Head of caudate nucleus (tissue), 42 donors: Measurements from ENCODE around the gene FBXL17.
A peak's percentile ranks its signal among the peaks of the same experiment; 100 is the strongest.

Source experiments
- DNase-seq, 42 donors: peaks; one replicate each; pipeline versions ENCODE4 v3.0.0 to v3.0.0-alpha.2; 2020 to 2021; ENCODE audit warnings: mixed read lengths in 7 of 42
- intact Hi-C: fragments of 100-400 bp; cut with DNase I; formaldehyde crosslinking; loops from one replicate; pipeline ENCODE4 v1.15.0; 2022

FBXL17 gene

GRCh38 chr5:108263338-108263737 lies 118.6 kb downstream of the FBXL17 start:
- DNase-seq: no peak
- intact Hi-C loops: no loop called here

DNA sequence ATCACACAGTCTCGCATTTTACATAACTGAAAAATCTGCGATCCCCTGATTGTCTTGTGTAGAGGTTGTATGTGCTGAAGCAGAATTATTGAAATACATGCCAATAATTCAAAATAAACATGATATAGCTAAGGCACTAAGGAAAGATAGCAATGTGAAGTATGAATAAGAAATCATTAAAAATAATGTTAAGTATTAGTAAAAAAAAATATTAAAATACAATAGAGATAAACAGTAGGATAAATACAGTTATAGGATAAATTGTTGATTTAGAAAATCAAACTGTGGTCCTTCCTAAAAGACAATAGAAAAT lies 121.1 kb downstream of the FBXL17 start:
- intact Hi-C loops: no loop called here
- DNase-seq: no peak

- intact Hi-C loops: no loop called here
- DNase-seq: peak; percentile 37 to 91 (median 76)
Measured at GRCh38 chr5:108260117-108260857, 121.6 kb downstream of the FBXL17 start.

DNA sequence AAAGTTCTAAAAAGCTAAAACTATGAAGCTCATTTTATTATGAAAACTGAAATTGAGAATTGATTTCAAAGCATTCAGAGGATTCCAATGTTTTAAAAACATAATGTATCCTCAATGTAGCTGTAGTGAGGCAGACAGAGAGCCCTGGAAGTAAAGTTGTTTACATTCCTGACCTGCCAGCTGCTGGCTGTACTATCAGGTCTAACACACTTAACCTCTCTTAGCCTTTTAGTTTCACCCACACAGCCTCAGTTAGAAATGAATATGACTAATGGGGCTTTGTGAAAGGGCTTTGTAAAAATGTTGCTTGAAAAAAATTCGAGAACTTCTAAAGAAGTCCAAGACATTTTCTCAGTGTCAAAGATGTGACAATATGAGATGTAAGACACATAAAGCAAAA lies 122.6 kb downstream of the FBXL17 start:
- DNase-seq: no peak
- intact Hi-C loops: no loop called here

GRCh38 chr5:108257996-108258395 lies 123.9 kb downstream of the FBXL17 start:
- no peak for DNase-seq
- intact Hi-C loops: no loop called here

DNA sequence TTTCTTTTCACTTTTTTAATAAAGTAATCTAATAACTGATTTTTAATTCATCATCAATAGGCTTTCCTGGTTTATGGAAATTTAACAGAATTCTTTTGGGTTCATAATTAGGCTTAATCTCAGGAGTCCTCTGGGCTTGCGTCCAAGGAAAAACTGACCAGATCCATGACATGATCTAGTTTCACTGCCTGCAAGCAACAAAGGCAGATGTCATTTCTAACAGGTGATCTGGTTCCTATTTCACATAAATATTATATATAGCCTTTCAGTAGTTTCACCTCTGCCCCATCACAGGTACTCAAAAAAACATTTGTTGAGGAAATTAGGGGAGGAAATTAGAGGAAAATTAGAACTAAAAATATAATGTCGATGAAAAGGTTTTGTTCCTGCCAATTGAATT lies 126.4 kb downstream of the FBXL17 start:
- intact Hi-C loops: no loop called here

DNA sequence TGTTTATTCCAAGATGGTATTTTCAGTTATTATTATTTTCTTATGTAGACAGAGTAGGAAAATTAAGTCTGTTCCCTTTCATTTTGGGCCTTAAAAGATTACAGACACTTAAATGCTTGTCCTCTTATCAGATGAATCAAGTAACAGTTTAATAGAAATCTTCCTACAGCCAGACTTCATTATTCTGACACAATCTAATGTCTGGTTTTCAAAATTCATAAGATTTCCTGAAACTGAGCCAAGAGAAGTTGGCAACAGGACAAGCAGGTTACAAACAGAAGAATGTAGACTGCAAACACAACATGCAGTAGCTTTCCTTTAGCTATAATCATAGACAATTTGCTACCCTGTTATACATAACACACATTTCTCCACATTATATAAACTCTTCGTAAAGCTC lies 130.5 kb downstream of the FBXL17 start:
- intact Hi-C loops: no loop called here
- DNase-seq: no peak

More for the DNA sequence above, 126.4 kb downstream of the FBXL17 start:
- DNase-seq: no peak

DNA sequence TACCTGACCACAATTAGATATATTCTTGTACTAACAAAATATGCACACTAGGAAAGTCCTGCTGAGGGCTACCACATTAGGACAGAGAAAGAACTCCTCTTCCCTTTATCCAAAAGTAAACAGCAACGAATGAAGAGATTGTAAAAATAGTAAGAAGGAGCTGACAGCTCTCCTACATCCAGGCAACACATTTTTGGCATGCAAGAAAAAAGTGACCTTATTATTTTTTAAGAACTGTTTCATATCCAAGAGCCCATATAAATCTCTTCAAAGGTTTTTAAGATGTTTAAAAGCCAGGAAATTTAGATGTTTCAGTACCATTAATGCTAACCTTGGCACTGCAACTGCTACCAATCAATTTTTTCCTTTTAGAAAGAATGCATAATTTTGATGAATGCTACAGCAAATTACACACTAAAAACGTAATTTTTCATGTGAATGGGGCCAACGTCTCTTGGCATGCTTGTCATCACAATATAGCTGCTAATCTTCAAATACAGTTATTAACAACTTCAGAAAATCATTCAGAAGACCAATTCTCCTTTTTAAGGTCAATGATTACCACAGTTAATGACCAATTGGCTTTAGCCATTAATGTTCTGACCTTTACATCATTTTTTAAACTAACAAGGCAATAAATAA lies 132.0 kb downstream of the FBXL17 start:
- intact Hi-C loops: no loop called here
- DNase-seq: no peak

- no peak for DNase-seq
- intact Hi-C loops: no loop called here
Measured at GRCh38 chr5:108249095-108249784, 132.7 kb downstream of the FBXL17 start.

DNA sequence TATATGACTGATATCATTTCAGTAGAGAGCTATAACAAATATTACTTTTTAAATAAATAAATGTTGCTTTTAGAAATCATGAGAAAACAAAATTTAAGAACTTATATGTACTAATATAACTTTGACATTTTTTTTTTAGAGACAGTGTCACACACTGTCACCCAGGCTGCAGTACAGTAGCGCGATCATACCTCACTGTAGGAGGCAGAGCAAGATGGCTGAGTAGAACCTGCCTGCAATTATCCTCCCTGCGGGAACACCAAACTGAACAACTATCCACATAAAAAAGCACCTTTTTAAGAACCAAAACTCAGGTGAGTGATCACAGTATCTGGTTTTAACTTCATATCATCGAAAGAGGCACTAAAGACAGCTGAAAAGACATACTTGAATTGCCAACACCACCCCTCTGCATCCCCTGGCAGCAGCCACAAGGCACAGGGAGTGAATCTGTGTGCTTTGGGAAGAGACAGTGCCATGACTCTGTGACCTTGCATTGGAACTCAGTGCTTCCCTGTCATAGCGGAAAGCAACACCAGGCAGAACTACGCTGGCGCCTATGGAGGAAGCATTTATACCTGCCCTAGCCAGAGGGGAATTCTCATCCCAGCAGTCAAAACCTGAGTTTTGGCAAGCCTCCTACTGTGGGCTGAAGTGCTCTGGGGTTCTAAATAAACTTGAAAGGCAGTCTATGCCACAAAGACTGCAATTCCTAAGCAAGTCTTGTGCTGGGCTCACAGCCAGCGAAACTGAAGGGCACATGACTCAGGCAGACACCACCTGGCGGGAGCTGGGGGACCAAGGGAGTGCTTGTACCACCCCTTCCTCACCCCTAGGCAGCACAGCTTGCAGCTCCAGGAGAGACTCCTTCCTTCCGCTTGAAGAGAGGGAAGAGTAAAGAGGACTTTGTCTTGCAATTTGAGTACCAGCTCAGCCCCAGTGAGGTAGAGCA lies 142.7 kb downstream of the FBXL17 start:
- intact Hi-C loops: no loop called here
- peak in 17 of 42 donors; percentile 11 to 63 (median 27) for DNase-seq

DNA sequence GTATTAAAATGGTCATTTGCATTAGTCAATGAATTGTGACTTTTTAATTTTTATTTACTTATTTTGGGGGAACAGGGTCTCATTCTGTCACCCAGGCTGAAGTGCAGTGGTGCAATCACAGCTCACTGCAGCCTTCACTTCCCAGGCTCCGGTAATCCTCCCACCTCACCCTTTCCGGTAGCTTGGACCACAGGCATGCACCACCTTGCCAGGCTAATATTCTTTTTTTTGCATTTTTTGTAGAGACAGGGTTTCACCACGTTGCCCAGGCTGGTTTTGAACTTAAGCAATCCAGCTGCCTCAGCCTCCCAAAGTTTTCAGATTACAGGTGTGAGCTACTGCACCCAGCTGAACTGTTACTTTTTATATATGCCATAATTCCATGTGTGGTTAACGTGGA lies 143.4 kb downstream of the FBXL17 start:
- intact Hi-C loops: no loop called here
- no peak for DNase-seq

- intact Hi-C loops: no loop called here
- DNase-seq: no peak
Measured at GRCh38 chr5:108233617-108234155, 148.2 kb downstream of the FBXL17 start.

DNA sequence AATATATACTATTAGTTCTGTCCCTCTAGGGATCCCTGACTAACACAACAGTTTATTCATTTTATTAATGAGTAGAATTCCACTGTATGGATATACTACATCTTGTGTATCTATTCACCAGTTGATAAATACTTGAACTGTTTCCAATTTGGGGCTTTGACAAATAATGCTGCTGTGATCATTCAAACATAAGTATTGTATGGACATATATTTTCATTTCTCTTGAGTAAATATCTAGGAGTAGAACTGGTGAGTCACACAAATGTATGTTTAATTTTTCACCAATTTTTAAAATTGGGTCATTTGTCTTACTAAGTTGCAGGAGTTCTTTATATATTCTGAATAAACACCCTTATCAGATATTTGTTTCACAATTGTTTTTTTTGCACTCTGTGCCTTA lies 149.1 kb downstream of the FBXL17 start:
- intact Hi-C loops: no loop called here
- DNase-seq: no peak

- intact Hi-C loops: no loop called here
- no peak for DNase-seq
Measured at GRCh38 chr5:108222011-108222410, 159.9 kb downstream of the FBXL17 start.

DNA sequence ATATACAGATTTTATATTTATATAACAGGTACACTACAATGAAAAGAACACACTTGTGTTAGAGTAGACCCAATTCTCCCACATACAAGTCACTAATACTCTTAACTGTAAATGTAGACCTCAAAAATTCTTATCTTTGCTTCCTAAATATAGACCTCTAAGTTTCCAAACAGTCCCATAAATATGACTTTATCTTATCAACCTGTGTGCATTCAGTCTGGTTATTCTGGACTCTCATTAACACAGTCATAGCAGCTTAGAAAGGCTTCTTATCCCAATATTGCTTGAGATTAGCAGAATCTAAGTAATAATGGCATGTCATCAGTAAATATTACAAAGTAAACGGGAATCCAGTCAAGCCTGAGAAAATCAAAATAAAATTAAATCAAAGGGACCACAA lies 161.1 kb downstream of the FBXL17 start:
- intact Hi-C loops: no loop called here
- DNase-seq: no peak

GRCh38 chr5:108216890-108217289 lies 165.0 kb downstream of the FBXL17 start:
- no peak for DNase-seq
- intact Hi-C loops: no loop called here

- intact Hi-C loops: no loop called here
- DNase-seq: no peak
Measured at GRCh38 chr5:108214857-108215256, 167.0 kb downstream of the FBXL17 start.

GRCh38 chr5:108212775-108213346 lies 169.0 kb downstream of the FBXL17 start:
- intact Hi-C loops: no loop called here
- DNase-seq: no peak

DNA sequence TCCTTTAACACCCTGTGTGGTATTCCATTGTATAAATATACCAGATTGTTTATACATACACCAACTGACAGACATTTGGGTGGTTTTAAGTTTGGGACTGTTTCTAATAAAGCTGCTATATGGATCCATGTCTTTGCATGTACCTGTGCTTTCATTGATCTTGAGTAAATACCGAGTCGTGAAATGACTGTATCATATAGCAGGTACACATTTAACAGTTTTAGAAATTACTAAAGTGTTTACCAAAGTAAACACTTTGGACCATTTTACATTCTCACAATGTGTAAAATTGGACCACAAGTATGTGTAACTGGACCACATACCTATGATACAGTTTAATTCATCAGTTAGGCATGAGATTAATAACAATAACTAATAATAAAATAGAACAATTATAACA lies 175.2 kb downstream of the FBXL17 start:
- DNase-seq: no peak
- intact Hi-C loops: no loop called here
